HG03571 (cell line): ENCODE results near the gene PPARA.

Experiments used
- ATAC-seq: cut with Tn5 transposase; IDR thresholded peaks from one replicate; pipeline ENCODE4 v1.9.1; 2021; ENCODE audit not compliant: unreplicated experiment

Gene PPARA

DNA sequence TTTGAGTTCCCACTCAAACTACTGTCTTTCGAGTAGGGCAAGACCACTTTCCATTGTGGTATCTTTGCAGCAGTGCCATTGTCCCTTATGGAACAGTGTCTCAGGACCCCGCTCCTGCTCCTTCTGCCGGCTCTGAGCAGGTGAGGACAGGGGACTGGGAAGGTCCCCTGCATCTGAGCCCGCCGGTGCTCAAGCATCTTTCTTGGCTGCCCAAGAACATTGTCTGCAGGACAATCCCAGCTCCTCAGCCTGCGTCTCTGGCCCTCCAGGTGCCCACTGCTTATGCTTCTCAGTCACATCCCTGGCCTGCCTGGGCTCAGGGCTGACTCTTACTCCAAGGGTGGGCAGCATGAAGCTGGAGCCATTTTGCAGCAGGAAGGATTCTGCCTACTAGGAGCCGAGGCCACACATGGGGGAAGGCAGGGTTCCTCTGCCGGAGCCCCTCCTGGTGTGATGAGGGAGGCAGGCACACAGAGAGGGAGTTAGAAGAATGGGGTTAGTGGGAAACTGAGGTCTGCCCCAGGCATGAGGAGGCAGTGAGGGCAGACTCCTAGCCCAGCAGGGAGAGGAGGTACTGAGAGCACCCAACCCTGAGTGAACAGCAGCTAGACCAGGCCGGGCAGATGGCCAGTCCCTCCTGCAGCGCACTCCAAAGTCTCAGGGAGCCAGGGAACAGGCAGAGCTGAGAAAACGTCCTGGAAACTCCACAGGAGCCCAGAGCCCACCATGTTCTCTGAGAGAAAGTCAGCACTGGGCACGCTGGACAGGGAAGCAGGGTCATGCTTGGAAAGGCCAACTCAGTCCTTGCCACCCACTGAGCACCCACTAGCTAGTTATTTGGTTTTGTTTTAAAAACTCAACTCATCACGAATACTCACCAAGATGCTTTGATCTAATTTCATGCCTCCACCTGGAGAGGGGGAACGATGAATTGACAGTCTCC, 7.5 kb upstream of the PPARA start:
- no peak for ATAC-seq

DNA sequence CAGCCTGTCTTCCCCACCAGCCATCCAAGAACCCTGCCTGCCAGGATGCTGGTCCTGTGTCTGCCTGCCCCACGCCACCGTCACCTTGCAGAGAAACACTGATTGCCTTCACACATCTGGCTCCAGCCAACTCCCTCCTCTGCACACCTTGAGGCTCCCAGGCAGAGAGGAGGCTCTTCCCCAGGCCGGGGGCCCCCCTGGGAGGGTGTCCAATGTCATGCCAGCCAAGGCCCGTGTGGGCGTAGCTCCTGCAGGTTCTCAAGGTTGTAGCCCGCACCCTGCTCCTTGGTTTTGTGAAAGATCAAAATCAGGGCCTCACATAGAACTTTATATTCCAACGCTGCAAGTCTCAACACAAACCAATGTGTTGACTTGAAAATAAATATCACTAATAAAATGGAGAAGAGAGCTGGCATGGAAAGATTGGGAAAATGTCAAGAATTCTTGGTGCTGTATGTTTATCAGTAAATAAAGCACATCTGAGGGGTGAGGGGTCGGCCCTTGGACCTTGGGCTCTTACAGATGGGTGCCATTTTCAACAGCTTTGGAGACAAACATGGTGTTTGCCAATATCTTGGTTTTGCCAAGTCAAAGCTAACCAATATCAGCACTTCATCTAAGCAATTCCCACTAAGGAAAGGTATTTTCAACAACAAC, 6.7 kb upstream of the PPARA start:
- ATAC-seq: no peak

DNA sequence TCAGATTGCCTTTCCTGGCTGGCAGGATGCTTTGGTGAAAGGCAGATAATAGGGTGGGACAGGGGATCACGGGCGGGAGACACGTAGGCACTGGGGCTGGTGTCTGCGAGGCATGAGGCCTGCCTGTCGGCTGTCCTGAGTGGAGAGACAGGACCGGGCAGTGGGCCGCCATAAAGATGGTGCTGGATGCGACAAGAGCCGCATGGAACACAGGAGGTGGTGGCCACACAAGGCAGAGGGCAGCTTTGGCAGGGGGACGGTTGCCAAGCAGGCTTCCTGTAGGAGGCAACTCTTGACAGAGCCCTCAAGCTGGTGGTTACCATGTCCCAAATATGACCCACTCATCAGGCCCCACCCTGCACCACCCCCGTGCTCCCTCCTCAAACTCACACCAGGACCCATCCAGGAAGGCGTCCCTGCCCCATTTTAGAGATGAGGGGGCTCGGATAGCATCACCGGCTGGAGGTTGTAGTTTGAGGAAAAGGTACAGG, 4.9 kb upstream of the PPARA start:
- no peak for ATAC-seq

DNA sequence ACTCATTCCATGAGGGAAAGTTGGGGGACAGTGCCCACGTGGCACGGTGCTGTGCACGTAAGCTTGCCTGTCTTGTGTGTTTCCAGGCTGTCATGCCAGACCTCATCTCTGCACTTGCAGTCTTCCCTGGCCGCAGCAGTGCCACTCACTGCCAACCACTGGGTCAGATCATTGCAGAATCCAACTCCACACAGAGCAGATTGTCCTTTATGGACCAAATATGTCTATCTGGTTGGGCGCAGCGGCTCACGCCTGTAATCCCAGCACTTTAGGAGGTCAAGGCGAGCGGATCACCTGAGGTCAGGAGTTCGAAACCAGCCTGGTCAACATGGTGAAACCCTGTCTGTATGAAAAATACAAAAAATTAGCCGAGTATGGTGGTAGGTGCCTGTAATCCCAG, 4.4 kb upstream of the PPARA start:
- ATAC-seq: no peak

DNA sequence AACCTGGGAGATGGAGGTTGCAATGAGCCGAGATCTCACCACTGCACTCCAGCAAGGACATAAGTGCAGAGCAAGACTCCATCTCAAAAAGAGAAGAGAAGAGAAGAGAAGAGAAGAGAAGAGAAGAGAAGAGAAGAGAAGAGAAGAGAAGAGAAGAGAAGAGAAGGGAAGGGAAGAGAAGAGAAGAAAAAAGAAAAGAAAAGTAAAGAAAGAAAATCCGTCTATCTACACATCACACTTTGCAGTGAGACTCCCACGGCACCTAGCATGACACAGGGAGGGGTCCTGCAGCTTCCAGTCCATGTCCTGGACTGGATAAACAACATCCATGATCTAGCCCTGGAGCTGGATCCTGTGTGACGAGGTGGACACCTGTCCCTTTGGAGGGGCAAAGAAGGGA, 4.0 kb upstream of the PPARA start:
- no peak for ATAC-seq

DNA sequence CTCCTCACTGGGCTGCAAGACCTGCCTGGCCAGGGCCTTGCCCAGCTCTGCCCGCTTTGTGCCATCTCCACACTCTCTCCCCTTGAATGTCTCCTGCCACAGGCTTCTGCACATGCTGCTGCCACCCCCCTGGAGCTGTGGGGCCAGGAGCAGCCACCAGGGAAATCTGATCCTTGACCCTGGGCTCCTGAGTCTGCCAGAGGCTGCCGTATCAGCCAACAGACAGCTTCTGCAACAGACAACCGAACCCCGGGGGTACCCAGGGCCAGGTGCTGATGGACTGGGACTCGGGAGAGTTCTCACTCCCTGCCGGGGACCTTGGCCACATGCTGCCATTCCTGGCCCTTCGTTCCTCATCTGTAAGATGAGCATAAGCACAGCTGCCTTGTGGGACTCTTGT, 3.3 kb upstream of the PPARA start:
- no peak for ATAC-seq

DNA sequence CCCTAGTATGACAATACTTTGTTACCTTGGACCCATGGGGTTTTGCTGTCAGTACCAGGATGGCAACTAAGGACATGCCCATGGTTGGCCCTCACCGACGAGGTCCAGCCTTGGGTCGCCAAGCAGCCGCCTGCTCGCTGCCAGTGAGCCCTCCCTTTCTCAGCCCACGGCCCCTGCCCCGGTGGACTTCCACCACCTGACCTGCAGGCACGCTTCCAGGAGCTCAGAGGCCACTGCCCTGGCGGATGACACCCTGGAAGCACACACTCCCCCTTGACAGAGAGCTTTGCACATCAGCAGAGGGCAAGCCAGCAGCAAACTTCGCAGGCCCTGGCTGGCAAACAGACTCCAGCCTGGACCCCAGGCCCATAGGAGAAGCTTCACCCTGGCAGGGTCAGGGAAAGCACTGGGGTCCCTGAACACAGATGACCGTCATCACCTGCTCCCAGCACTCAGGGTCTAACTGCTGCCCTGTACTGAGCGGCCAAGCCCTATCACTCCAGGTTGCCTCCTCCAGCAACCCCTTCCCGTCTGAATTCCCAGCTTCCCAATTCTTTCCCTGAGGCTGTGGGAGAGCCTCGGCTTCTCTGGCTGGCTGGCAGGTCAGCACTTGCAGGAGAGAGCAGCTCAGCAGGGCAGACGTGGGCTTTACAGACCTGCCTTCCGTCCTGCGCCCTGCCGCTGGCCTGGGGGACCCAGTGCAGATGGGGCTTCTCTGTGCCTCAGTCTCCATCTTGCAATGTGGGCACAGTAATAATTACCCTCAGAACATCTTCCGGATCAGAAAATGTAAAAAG, 2.7 kb upstream of the PPARA start:
- ATAC-seq: no peak

DNA sequence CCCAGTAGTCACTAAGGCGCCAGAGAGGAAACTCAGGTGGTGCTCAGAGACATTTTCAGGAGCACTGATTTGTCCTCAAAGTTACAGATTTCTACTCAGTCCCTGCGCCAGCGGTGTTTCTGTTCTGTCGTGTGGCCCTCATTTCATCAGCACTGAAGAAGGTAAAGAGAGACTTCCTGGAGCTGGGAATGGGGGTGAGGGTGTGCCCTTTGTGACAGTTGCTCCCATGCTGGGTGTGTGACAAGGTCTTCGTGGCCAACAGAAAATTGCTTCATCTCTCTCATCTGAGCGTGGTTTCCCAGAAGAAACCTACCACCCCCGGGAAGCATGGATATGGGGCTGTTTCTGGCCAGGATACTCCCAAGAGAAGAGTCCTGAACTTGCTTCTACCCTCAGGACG, 2.0 kb upstream of the PPARA start:
- no peak for ATAC-seq

DNA sequence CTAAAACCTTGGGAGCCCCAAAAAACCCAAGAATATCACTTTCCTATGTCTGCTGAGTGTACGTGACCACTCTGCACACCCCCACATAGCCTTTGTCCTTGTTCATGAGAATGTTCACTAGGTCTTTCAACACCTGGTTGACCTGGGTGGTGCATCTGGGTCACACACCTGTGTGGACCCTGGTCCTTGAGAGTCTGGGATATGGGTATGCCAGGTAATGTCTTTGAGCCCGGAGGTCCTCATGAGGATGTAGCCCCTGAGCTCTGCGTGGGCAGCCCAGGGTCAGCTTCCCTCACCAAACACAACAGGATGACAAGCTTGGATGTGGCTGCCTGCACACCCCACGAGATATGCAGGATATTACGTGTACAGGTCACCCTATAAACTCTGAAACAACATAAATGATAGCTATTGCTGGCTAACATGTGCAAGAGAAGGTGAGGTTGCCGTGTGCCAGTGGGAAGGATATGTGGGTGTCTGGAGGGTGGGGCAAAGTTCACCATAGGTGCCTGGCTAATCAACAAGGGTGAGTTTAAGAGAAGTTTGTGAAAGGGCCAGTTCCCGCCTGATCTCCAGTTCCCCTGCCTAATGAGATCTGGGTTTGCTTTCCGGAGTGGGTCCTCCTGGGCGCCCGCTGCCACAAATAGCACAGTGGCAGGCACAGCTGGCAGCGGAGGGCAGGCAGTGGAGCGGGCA, 1.4 kb upstream of the PPARA start:
- no peak for ATAC-seq

DNA sequence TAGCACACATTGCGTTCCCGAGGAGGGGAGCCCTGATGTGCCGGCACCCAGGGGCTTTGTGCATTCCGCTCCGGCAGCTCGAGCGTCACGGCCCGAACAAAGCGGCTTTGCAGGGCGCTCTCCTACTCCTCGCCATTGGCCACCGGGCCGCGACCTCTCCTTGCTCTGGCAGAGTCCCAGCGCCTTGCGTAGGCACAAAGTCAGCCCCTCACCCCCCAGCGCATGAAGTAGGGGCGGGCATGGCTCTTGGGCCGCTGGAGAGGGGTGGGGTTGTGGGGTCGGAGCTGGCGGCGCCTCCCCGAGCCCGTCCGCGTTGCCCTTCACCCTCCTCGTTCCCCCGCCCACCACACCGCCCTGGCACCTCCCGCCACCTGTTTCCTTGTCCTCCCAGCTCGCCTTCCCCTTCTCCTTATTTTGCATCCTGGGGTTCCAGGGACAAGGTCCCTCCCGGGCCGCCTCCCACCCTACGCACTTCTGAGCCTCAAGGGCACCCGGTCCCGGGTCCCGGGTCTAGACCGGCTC, 753 bp upstream of the PPARA start:
- no peak for ATAC-seq

DNA sequence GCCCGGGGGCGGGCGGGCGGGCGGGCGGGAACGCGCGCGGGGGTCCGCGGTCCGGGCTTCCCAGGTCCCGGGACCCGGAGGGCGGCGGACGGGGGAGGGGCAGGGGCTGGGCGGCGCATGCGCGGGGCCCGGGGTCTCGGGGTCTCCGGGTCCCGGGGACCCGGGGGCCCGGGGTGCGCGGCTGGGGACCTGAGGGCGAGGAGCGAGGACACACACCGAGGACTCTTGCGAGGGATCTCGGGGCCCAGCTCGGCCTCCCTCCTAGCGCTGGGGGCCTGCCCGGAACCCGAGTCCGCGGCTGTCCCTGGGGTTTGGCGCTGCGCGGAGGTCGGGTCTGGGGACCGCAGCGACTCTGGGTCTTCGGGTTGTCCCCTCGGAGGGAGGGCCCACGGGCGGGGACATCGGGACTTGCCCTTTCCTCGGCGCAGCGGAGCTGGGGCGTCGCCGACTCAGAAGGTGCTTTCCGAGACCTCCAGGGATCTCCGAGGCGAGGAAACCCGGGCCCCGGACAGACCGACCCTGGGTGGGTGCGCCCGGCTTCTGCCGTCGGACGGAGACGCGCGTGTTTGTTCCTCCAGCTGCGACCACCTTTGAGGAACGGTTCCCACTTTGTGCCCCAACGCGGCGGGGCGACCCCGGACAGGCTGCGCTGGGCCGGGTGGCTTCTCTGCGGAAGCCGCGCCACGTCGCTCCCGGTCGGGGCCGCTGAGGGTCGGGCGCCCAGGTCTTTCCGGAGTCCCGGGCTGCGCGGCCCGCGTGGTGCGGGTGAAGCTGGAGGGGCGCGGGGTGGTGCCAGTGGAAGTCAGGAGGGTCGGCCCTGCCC, 540 bp downstream of the PPARA start:
- peak; percentile 25 for ATAC-seq

DNA sequence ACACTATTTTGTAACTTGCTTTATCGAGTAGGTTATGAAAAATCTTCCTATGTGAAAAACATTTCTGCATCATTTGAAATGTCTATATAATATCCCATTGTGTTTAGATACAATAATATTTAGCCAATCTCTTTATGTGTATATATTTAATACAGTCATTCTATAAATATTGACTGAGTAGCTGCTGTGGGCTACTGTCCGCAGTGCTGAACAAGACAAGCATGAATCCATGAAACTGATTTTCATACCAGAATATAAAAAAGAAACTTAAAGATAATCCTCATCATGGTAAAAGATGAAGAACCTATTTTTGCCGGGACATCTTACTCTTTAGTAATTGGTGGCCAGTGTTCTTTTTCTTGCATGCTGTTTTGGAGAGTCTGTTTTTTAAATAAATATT, 3.6 kb downstream of the PPARA start:
- no peak for ATAC-seq

DNA sequence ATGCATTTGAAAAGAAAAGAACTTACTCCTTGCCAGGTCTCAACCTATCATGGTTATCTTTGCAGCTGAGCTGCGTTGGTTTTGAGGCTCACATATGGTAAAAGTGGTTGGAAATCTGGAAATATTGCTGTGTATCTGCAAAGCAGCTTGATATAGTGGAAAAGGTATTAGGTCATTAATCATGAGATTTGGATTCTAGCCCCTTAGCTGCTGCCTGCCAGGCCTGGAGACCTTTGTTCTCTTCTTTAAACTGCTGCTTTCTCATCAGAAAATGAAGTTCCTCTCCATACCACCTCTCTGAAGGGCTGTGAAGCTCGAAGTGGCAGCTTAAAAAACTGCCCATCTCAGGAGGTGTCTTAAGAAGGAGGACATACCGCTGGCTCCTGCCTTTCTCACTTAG, 5.7 kb downstream of the PPARA start:
- no peak for ATAC-seq

DNA sequence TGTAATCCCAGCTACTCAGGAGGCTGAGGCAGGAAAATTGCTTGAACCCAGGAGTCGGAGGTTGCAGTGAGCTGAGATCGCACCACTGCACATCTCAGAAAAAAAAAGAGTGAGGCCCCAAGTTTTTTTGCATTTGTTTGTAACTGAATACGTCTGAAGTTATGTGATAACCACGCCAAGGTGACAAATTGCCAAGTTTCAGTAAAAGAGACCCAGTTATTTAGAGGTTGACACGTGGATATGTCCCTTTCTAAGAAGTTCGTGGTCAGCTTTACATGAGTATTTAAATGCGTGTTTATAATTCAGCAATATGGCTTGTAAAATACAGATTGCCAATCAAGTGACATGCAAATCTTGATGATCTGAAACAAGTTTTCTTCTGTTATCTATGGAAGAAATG, 8.0 kb downstream of the PPARA start:
- ATAC-seq: no peak

DNA sequence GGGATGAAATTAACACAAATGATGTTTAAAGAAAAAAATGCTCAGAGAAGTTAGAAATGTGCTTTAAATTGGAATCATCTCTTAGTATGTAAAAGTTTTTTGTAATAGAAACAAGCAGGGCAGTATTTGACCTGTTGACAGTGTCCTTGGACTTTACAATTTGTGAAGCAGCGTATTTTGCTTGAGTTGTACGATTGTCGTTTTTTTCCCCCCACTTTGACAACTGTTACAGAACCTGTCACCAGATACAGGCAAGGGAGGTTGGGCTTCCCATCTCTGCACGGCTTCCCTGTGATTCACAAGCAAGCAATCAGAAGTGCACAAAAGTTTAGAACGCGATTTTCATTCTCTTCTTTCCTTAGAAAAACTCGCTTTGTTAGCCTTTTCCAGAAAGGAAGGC, 8.9 kb downstream of the PPARA start:
- no peak for ATAC-seq

DNA sequence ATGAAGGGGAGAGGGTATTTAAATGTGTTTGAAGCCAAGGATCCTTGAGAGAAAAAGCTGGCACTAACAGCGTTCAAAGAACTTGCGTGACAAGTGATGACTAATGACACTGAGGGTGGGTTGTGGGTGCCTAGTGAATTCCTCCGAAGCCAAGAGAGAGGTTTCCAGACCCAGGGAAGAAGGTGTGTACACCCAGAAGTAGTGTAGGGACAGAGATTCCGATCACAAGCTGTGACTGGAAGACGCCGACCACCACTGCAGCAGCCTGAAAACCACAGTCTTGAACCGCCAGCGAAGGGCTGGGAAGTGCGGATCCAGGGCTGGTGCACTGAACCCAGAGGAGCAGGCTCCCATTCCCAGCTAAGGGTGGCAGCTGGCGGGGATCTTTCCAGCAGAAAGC, 9.5 kb downstream of the PPARA start:
- no peak for ATAC-seq

DNA sequence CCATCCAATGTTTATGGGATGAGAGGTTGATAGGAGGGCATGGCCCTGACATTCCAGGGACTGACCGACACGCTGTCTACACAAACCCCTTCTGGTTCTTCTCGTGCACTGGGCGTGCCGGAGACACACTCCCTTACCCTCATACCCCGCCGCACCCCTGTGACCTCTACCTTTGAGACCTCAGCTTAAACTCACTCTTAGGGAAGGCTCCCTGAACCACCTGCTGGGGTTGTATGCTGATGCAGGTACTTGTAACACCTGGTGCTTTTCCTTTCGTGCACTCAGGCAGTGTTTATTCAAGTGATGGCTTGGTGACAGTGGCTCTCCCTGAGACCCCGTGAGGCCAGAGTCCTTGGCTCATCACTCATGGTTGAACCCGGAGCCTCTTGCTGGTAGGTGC, 12.0 kb downstream of the PPARA start:
- no peak for ATAC-seq

DNA sequence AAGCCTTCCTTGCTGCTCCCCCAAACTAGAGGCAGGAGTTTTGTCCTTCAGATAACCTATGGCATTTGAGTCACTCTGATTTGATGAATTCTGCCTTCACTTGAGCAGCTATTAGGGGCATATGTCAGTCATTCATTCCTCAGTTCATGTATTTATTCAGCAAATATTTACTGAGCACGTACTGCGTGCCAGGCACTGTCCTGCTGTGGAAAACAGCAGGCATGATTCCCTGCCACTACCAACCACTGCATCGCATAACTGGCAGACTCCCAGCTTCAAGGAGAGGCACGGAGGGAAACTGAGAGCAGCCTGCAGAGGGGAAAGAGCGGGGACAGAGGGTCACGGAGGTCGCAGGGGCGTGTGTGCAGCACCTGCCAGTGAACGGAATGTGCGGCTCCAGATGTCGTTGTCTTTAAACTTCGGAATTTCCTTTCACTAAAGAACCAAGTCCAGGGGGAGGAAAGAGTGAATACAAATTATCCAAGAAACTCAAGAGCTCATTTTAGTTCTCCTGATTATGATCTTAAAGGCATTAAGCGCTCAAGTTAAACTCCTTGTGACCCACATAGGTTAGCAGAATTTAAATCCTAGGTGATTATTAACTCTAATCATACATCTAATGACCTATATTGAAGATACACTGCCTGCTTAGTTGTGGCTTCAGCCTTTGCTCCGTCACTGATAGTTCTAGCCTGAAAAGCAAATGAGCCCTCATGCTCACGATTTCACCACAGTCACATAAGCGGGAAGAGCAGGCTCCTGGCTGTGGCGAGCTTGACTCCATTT, 12.6 kb downstream of the PPARA start:
- no peak for ATAC-seq

DNA sequence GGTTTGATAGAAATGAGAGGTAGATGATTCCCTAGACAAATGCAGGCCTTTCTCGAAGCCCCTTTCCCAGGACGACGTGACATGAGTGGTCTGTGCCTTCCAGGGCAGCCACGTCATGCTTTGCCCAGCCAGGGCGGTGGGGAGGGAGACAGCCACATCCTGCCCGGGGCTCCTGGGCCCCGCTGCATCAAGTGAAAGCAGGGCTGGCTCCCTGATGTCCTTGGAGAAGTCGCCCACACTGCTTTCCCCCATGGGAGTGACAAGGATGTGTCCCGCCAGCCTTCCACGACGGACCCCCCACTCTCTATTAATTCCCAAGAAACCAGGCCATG, 13.2 kb downstream of the PPARA start:
- no peak for ATAC-seq
